Activated naive CD4-positive, alpha-beta T cell treated with anti-CD3 and anti-CD28 coated beads, Interleukin-2, amount 50 U/mL, for 24 hours (primary cell): ENCODE measurements around the gene ELAC2.

Source experiments
- H3K27ac Mint-ChIP-seq: one replicate; pipeline ENCODE4 v1.8.0; 2021; ENCODE audit warnings: mild to moderate bottlenecking, mixed read lengths
- H3K27me3 Mint-ChIP-seq: one replicate; pipeline ENCODE4 v1.8.0; 2021; ENCODE audit warnings: mixed read lengths
- H3K36me3 Mint-ChIP-seq: one replicate; pipeline ENCODE4 v1.8.0; 2021; ENCODE audit warnings: mixed read lengths
- H3K4me1 Mint-ChIP-seq: one replicate; pipeline ENCODE4 v1.8.0; 2021; ENCODE audit warnings: mixed read lengths
- H3K4me3 Mint-ChIP-seq: one replicate; pipeline ENCODE4 v1.8.0; 2021; ENCODE audit warnings: mild to moderate bottlenecking, mixed read lengths
- H3K9me3 Mint-ChIP-seq: one replicate; pipeline ENCODE4 v1.8.0; 2021; ENCODE audit warnings: mixed read lengths

ELAC2 gene

GRCh38 chr17:12955521-12955920 lies 62.3 kb downstream of the ELAC2 start:
- Mint-ChIP-seq H3K36me3 (no peaks in the 10 kb centered on the region), H3K27me3 (no peaks in the 10 kb centered on the region), H3K27ac (no peak overlapping the region), H3K4me1 (no peaks in the 10 kb centered on the region), H3K9me3 (no peaks in the 10 kb centered on the region), H3K4me3 (no peak overlapping the region)

GRCh38 chr17:12953156-12953555 lies 64.7 kb downstream of the ELAC2 start:
- H3K27ac Mint-ChIP-seq = no peak overlapping the region

GRCh38 chr17:12952012-12952411 lies 65.8 kb downstream of the ELAC2 start:
- Mint-ChIP-seq H3K9me3 (no peaks in the 10 kb centered on the region), H3K27me3 (peaks cover 2% of the 10 kb centered on the region), H3K27ac (no peak overlapping the region), H3K4me1 (no peaks in the 10 kb centered on the region), H3K4me3 (no peak overlapping the region), H3K36me3 (no peaks in the 10 kb centered on the region)

More at GRCh38 chr17:12953156-12953555, 64.7 kb downstream of the ELAC2 start:
- Mint-ChIP-seq H3K27me3 (no peaks in the 10 kb centered on the region), H3K4me1 (no peaks in the 10 kb centered on the region), H3K4me3 (no peak overlapping the region), H3K9me3 (no peaks in the 10 kb centered on the region), H3K36me3 (no peaks in the 10 kb centered on the region)

GRCh38 chr17:12947047-12947446 lies 70.8 kb downstream of the ELAC2 start:
- Mint-ChIP-seq H3K27ac (no peak overlapping the region), H3K4me1 (no peaks in the 10 kb centered on the region), H3K4me3 (no peak overlapping the region), H3K27me3 (peaks cover 3% of the 10 kb centered on the region), H3K9me3 (no peaks in the 10 kb centered on the region), H3K36me3 (no peaks in the 10 kb centered on the region)
